ENCODE data around the gene PFDN4. TPM values are rescaled to one million over a fixed set of nuclear protein-coding genes. Genes with fewer than 3 reads are reported as not detected.

Gene PFDN4
- total and polyA plus RNA-seq, 2 of the 13 experiments (the other 11 are each of a cell fraction or from before 2014, with no cell fraction given) = 59.8 to 227 TPM

GRCh38 chr20:54208548-54209176, 775 bp downstream of the PFDN4 start:
- Histone ChIP-seq H3K4me2 (ENCODE audit: low read depth, low read length) (peak overlapping the region; percentile 89), H3K79me2 (ENCODE audit: insufficient read depth, low read length) (peaks cover 55% of the 10 kb centered on the region), H2AFZ (ENCODE audit: low read length) (no peak overlapping the region), H3K27me3 (ENCODE audit: control insufficient read depth in 1 of 2, insufficient read depth in 2 of 2, low read length in 2 of 2) (peaks cover 0 to 6% of the 10 kb centered on the region in 2 experiments; a peak in 1 of 5 replicates), H3K27ac (ENCODE audit: extremely low read length, insufficient read depth, low read length) (peak overlapping the region; percentile 97), H3K9me3 (ENCODE audit: low read length) (no peaks in the 10 kb centered on the region; the same call in 1 of the 2 replicates), H4K20me1 (ENCODE audit: insufficient read depth, low read length) (peaks cover 36% of the 10 kb centered on the region), H3K9ac (ENCODE audit: insufficient read depth, low read depth, low read length) (peak overlapping the region; percentile 97), H3K4me1 (ENCODE audit: insufficient read depth, low read length) (peaks cover 50% of the 10 kb centered on the region), H3K36me3 (replicated peaks in 1 of 2; ENCODE audit: control insufficient read depth in 1 of 2, insufficient read depth in 2 of 2, low read length in 2 of 2) (peaks cover 10 to 22% of the 10 kb centered on the region in 2 experiments; a peak in 4 of 5 replicates), H3K4me3 (replicated peaks in 1 of 3; ENCODE audit: insufficient read depth in 1 of 3, low read depth in 2 of 3, low read length in 3 of 3) (peak overlapping the region; percentile 77 to 100 (median 82))
- intact Hi-C loops (cut with micrococcal nuclease; ENCODE audit: unreplicated experiment) (no loop called here), in situ Hi-C loops (cut with HindIII; ENCODE audit: extremely low pct_ligation_motif_present, low pct_unique_long_range_greater_than_20kb) (loop anchor here (10.0 to 25.0 kb wide), 2 partner anchors 634 to 1121 kb away; no protein-coding TSS in a partner anchor)
- FAIRE-seq = no peak
- DNase-seq (ENCODE audit: low spot score) = peak; percentile 35
- ATAC-seq = peak; percentile 50
- WGBS (ENCODE audit: low lambda C conversion rate) = 1% methylated on average over 13 of the region's 15 CpGs
- ChIA-PET POLR2A (interaction anchor here (0.8 to 2.7 kb wide), 14 partner anchors 11 to 434 kb away, joined by 3 to 24 read pairs (median 7); partner anchors contain the start of gene BCAS1), CTCF (ENCODE audit: low intra/inter-chr PET ratio, low total read pairs) (interaction anchor here (0.9 kb wide), 1 partner anchor 112 kb away, joined by 3 read pairs; no protein-coding TSS in a partner anchor)
- no TSS peak for BruUV-seq (replicated peaks)
- TF ChIP-seq KDM1A (CRISPR knock-in tag; IDR thresholded peaks at IDR 0.05) (no peak), THYN1 (CRISPR knock-in tag; IDR thresholded peaks at IDR 0.05; ENCODE audit: borderline replicate concordance, low read depth) (0 out of 2 replicates have a peak, but pooled peaks have one; percentile 0), PBX3 (CRISPR knock-in tag; IDR thresholded peaks at IDR 0.05; ENCODE audit: borderline replicate concordance) (peak; percentile 4; the same call in 1 of the 2 replicates), ZNF672 (CRISPR knock-in tag; IDR thresholded peaks at IDR 0.05) (no peak), ZNF18 (CRISPR knock-in tag; IDR thresholded peaks at IDR 0.05; ENCODE audit: insufficient replicate concordance) (peak; percentile 19), ZNF747 (CRISPR knock-in tag; IDR thresholded peaks at IDR 0.05; ENCODE audit: borderline replicate concordance) (0 out of 2 replicates have a peak, but pooled peaks have one; percentile 4), SALL2 (CRISPR knock-in tag; IDR thresholded peaks at IDR 0.05) (0 out of 2 replicates have a peak, but pooled peaks have one; percentile 12), FOXO1 (CRISPR knock-in tag; IDR thresholded peaks at IDR 0.05) (no peak), MZF1 (CRISPR knock-in tag; IDR thresholded peaks at IDR 0.05; ENCODE audit: borderline replicate concordance) (no peak), PPARG (CRISPR knock-in tag; conservative IDR thresholded peaks at IDR 0.05) (no peak)
- TF ChIP-seq, protein P1, sequence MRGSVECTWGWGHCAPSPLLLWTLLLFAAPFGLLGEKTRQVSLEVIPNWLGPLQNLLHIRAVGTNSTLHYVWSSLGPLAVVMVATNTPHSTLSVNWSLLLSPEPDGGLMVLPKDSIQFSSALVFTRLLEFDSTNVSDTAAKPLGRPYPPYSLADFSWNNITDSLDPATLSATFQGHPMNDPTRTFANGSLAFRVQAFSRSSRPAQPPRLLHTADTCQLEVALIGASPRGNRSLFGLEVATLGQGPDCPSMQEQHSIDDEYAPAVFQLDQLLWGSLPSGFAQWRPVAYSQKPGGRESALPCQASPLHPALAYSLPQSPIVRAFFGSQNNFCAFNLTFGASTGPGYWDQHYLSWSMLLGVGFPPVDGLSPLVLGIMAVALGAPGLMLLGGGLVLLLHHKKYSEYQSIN (CRISPR knock-in tag; IDR thresholded peaks at IDR 0.05; ENCODE audit: borderline replicate concordance) = no peak
